ENCODE data around the gene CENPP.

DNA sequence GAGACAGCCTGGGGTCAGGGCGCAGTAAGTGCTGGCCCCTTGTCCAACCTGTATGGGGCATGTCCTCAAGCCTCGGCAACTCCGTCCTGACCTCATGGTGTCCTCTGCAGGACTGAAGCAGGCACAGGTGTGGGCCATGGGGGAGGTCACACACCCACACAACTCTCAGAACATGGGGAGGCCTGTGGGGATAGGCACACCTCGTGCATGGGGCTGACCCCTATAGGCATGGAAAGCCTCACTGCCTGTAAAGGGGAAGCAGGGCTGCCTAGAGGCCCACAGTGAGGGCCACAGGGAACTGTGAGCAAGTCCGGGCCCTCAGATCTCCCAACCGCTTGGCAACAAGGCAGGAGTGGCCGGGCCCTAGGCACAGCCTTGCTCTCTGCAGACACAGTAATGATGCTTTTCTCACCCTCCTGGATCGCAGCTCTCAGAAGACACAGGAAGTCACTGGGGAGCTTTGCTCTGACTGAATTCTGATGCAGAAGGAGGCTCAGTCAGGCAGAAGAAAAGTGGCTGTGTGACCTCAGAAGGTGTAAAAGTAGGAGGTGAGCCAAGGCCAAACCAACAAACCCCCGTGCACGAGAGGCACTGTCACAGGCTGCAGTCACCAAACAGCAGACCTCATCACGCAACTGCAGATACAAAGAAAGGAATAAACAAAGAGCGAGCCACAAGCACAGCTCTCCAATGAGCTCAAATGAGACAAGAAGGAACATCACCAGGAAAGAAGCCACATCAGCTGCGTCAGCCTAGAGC is 338.8 kb downstream of the CENPP start:
- TF ChIP-seq, protein P1, sequence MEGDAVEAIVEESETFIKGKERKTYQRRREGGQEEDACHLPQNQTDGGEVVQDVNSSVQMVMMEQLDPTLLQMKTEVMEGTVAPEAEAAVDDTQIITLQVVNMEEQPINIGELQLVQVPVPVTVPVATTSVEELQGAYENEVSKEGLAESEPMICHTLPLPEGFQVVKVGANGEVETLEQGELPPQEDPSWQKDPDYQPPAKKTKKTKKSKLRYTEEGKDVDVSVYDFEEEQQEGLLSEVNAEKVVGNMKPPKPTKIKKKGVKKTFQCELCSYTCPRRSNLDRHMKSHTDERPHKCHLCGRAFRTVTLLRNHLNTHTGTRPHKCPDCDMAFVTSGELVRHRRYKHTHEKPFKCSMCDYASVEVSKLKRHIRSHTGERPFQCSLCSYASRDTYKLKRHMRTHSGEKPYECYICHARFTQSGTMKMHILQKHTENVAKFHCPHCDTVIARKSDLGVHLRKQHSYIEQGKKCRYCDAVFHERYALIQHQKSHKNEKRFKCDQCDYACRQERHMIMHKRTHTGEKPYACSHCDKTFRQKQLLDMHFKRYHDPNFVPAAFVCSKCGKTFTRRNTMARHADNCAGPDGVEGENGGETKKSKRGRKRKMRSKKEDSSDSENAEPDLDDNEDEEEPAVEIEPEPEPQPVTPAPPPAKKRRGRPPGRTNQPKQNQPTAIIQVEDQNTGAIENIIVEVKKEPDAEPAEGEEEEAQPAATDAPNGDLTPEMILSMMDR (IDR thresholded peaks at IDR 0.05): no peak
- no peak for TF ChIP-seq POLR2A (IDR thresholded peaks at IDR 0.05)

Measured in thyroid gland (tissue), 4 donors.